ENCODE measurements around the gene GTF2A2. TPM values are rescaled to one million over a fixed set of nuclear protein-coding genes. Genes with fewer than 3 reads are reported as not detected.
"Not testable (repeated sequence)": the region's sequence is repeated elsewhere in the genome, so short reads cannot be mapped to it uniquely, and the experiment has no call there.

GTF2A2 gene
- total RNA-seq (10 to 100 TPM; 62.0 to 62.5 TPM), polyA plus RNA-seq (100 to 1,000 TPM in 2 of 3 donors, 10 to 100 TPM in 1; 97.2 to 136 (median 105) TPM), total RNA-seq (9.8 to 55.2 (median 27.8) reads per million in 6 experiments)

- ATAC-seq (peak; percentile 97 to 98), DNase-seq (peak; percentile 87 to 95 (median 90))
- Mint-ChIP-seq H3K36me3 (peaks cover 8 to 21% (median 10%) of the 10 kb centered on the region in 3 donors), H3K9me3 (no peaks in the 10 kb centered on the region), H3K4me1 (peaks cover 8 to 14% (median 11%) of the 10 kb centered on the region in 4 donors), H3K27ac (peak within 1 kb of the TSS in 2 of 10 donors; percentile 78 to 92), H3K27me3 (no peaks in the 10 kb centered on the region), H3K4me3 (peak within 1 kb of the TSS in 4 of 10 donors; percentile 22 to 63 (median 34))
- POLR2A ChIA-PET: interaction anchor here (0.6 to 2.5 kb wide), 7 partner anchors 13 to 888 kb away, joined by 3 to 26 read pairs (median 3); partner anchors contain the start of gene BNIP2
Observed at GRCh38 chr15:59656897-59657634, at the start of gene GTF2A2. TSS of gene GTF2A2 (minus strand) at chr15:59657515. CDS start at chr15:59652277, 5,238 bp downstream.

- Mint-ChIP-seq H3K36me3 (no peaks in the 10 kb centered on the region), H3K27ac (no peak overlapping the region), H3K4me1 (no peaks in the 10 kb centered on the region), H3K27me3 (peaks cover 0 to 5% (median 2%) of the 10 kb centered on the region in 5 donors), H3K9me3 (peaks cover 0 to 9% (median 0%) of the 10 kb centered on the region in 9 donors), H3K4me3 (no peak overlapping the region)
- DNase-seq: no peak
- POLR2A ChIA-PET: no interaction called here
- no peak for ATAC-seq
Observed at GRCh38 chr15:59703979-59704796, 46.9 kb upstream of the GTF2A2 start.

DNA sequence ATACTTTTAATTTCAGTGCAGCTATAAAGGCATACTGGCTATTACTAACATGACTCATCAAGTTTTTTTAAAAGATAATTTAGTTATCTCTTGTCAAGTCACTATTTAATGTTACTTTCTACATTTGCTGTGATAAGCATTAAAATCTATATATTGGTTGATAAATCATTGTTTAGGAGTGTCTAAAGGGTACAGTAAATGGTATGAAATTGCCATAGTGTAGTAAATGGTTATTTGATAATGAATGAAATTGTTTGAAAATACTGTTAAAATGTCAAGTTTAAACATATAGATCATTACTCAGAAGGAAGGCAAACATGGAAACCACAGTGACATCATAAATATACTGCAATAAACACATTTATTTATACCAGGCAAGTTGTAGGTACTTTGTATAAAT, 45.0 kb upstream of the GTF2A2 start:
- DNase-seq (no peak), ATAC-seq (no peak)
- H3K36me3 Mint-ChIP-seq: no peaks in the 10 kb centered on the region
- POLR2A ChIA-PET: no interaction called here
- no peak overlapping the region for H3K4me3 Mint-ChIP-seq
- H3K27ac Mint-ChIP-seq: no peak overlapping the region
- no peaks in the 10 kb centered on the region for H3K9me3 Mint-ChIP-seq
- no peaks in the 10 kb centered on the region for H3K4me1 Mint-ChIP-seq
- peaks cover 0 to 5% (median 2%) of the 10 kb centered on the region in 5 donors for H3K27me3 Mint-ChIP-seq

DNA sequence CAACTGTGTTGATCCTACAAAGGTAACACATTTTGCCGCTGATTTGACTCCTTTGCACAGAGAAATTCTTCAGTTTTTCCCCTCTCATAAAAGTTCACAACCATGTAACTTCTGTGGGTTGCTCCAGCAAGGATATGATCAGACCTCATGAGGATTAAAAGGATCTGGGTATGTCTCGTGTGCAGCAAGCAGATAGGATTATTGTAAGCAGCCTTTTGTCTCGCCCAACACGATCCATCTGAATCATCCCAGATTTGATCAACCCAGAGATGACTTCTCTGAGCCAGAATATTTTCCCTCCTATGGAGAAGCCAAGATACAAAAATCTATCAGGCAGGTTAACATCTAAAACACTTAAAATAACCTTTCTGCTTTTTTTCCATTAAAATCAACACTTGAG, 44.6 kb upstream of the GTF2A2 start:
- Mint-ChIP-seq H3K27ac (no peak overlapping the region), H3K4me3 (no peak overlapping the region), H3K4me1 (no peaks in the 10 kb centered on the region), H3K27me3 (peaks cover 0 to 5% (median 2%) of the 10 kb centered on the region in 5 donors), H3K9me3 (no peaks in the 10 kb centered on the region), H3K36me3 (no peaks in the 10 kb centered on the region)
- POLR2A ChIA-PET: no interaction called here
- ATAC-seq (no peak), DNase-seq (no peak)

DNA sequence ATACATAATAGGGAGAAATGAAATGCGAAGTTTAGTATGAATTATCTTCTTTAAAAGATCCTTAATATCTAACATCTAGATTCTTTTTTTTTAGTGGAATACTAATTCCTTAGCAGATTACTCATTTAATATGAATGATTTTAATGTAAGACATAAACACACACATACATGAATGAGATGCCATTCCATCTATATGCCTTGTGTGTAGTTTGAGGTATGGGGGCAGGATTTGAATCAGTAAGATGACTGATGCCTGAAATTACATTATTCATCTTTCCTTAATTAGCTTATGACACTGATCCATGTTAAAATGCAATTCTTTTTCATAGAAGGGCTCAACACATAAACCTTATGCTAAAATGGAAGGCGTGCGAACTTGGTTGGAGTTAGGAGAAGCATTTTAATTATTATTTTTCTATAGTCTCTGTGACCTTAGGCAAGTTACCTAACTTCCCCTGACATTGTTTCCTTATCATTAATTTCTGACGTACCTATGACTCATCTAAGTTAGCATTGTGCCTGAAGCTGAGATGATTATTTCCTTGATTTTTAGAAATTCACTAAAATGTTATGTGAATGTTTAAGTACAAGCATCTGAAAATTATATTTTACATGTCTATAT, 42.6 kb upstream of the GTF2A2 start:
- POLR2A ChIA-PET: interaction anchor here (0.6 kb wide), 1 partner anchor 10 kb away, joined by 3 read pairs; no protein-coding TSS in a partner anchor
- Mint-ChIP-seq H3K9me3 (no peaks in the 10 kb centered on the region), H3K27ac (no peak overlapping the region), H3K27me3 (peaks cover 0 to 3% (median 2%) of the 10 kb centered on the region in 5 donors), H3K4me1 (no peaks in the 10 kb centered on the region), H3K4me3 (no peak overlapping the region), H3K36me3 (no peaks in the 10 kb centered on the region)
- DNase-seq (no peak), ATAC-seq (no peak)

DNA sequence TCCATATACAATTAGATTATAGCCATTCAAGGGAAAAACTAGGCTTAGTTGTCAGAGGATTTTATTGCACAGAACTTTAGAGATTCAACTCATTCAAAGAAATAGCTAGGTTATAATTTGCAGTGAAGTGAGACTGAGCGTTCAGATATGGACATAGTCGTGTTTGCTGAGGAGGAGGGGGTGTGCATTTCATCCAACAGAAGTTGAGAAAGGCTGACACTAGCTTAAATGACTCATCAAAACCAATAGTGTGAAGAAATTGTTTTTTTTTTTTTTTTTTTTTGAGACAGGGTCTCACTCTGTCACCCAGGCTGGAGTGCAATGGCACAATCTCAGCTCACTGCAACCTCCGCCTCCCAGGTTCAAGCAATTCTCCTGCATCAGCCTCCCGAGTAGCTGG, 40.8 kb upstream of the GTF2A2 start:
- ATAC-seq, H3K36me3 Mint-ChIP-seq, H3K27me3 Mint-ChIP-seq, H3K27ac Mint-ChIP-seq, H3K4me3 Mint-ChIP-seq, DNase-seq, H3K9me3 Mint-ChIP-seq, H3K4me1 Mint-ChIP-seq, POLR2A ChIA-PET: not testable (repeated sequence)

- POLR2A ChIA-PET: no interaction called here
- Mint-ChIP-seq H3K4me3 (no peak overlapping the region), H3K27ac (no peak overlapping the region), H3K27me3 (peaks cover 0 to 2% (median 0%) of the 10 kb centered on the region in 5 donors), H3K9me3 (no peaks in the 10 kb centered on the region), H3K36me3 (no peaks in the 10 kb centered on the region), H3K4me1 (peaks cover 0 to under 1% (median 0%) of the 10 kb centered on the region in 4 donors)
- DNase-seq: no peak
- ATAC-seq: no peak
Observed at GRCh38 chr15:59696332-59696731, 39.0 kb upstream of the GTF2A2 start.

DNA sequence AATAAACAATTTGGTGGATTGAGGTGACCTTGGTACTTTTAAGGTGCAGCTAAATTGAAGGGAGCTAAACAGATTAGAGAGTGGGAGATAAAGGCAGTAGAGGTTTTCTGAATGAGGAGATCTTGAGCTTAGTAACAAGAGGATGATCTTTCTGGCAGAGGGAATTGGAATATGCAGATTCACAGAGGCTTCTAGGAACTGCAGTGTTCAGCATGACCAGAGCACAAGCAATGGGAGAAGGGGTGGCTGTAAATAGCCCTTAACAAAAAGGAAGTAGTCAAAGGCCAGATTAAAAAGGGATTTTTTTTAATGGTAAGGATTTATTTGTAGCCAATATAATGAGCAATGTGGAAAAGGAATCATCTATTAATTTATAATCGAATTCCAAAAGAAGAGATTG, 37.5 kb upstream of the GTF2A2 start:
- Mint-ChIP-seq H3K4me1 (peaks cover 1 to 11% (median 6%) of the 10 kb centered on the region in 4 donors), H3K9me3 (no peaks in the 10 kb centered on the region), H3K27me3 (peaks cover 0 to under 1% (median 0%) of the 10 kb centered on the region in 5 donors), H3K4me3 (no peak overlapping the region), H3K36me3 (no peaks in the 10 kb centered on the region), H3K27ac (no peak overlapping the region)
- DNase-seq (no peak), ATAC-seq (no peak)
- POLR2A ChIA-PET: no interaction called here

- Mint-ChIP-seq H3K36me3 (peaks cover 0 to 8% (median 2%) of the 10 kb centered on the region in 3 donors), H3K9me3 (no peaks in the 10 kb centered on the region), H3K27ac (peak overlapping the region; percentile 65 to 99 (median 82)), H3K4me3 (peak overlapping the region; percentile 2 to 81 (median 60)), H3K4me1 (peaks cover 8 to 34% (median 25%) of the 10 kb centered on the region in 4 donors), H3K27me3 (no peaks in the 10 kb centered on the region)
- POLR2A ChIA-PET: interaction anchor here (0.7 to 1.4 kb wide), 2 partner anchors 34 to 900 kb away, joined by 3 to 6 read pairs; partner anchors contain the start of gene GTF2A2
- DNase-seq (peak in 9 of 10 donors; percentile 25 to 69 (median 51)), ATAC-seq (no peak)
Observed at GRCh38 chr15:59691194-59691805, 34.0 kb upstream of the GTF2A2 start.

DNA sequence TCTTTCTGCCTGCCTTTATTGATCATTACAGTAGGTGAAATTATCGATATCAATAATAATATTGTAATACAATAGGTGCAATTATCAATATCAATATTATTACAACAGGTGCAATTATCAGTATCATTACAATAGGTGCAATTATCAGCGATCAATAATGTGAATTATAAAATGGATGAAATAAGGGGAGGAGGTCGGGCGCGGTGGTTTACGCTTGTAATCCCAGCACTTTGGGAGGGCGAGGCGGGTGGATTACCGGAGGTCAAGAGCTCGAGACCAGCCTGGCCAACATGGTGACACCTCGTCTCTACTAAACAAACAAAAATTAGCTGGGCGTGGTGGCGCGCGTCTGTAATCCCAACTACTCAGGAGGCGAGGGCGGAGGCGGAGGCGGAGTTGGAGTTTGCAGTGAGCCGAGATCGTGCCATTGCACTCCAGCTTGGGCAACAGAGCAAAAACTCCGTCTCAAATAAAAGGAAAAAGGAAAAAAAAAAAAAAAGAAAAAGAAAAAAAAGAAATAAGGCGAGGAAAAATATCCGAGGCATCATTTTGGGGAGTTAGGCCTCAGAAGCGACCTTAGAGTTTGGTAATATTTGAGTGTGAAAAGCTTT, 32.4 kb upstream of the GTF2A2 start:
- DNase-seq (peak; percentile 45 to 83 (median 61)), ATAC-seq (peak; percentile 26 to 40)
- Mint-ChIP-seq H3K36me3 (peaks cover 0 to 16% (median 2%) of the 10 kb centered on the region in 3 donors), H3K27me3 (no peaks in the 10 kb centered on the region), H3K4me3 (peak overlapping the region; percentile 81 to 98 (median 96)), H3K4me1 (peaks cover 13 to 49% (median 38%) of the 10 kb centered on the region in 4 donors), H3K9me3 (no peaks in the 10 kb centered on the region), H3K27ac (peak overlapping the region; percentile 86 to 100 (median 98))
- POLR2A ChIA-PET: interaction anchor here (0.6 to 3.1 kb wide), 11 partner anchors 10 to 901 kb away, joined by 3 to 26 read pairs (median 4); partner anchors contain the start of genes GTF2A2 and RNF111

DNA sequence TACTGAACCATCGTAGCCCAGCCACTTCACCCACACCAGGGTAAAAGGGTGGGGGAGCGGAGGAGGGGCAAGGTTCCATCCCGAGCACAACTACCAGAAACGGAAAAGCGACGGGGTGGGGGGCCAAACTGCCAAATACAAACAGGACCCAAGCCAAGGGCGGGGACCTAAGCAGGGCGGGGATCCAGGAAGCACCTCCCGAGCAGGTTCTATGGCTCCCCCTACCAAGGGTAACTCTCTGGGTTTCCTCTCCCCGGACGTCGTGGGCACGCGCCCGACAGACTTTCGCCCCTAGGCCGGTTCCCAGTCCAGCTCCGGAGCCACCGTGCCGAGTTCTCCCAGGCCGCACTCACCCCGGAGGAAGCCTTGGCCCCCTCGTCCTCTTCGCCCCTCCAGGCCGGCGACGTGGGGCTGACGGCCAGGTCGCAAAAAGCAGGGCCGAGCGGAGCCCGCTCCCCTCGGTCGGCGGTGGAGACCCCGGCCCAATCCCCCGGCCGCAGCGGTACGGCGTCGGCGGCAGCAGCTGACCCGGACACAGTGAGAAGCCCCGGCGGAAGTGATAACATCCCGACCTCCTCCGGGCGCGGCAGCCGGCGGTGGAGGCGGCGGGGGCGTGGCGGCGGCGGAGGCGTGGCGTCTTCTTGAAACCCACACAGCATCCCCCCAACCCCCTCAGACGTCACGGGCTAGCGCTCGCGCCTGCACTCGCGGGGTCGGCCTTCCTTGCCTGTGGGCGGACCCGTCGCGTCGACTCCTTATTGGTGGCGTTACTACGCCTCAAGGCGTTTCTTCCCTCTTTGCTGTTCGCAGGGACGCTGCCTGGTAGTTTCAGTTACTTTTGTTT, 31.7 kb upstream of the GTF2A2 start, which contains the start of gene BNIP2:
Gene BNIP2, minus strand, starts transcription at position 539 of the 844 bp plus-strand sequence. CDS start 6,863 bp downstream, outside the sequence.
- Mint-ChIP-seq H3K4me1 (peaks cover 13 to 56% (median 41%) of the 10 kb centered on the region in 4 donors), H3K27me3 (no peaks in the 10 kb centered on the region), H3K9me3 (no peaks in the 10 kb centered on the region), H3K27ac (peak within 1 kb of the TSS; percentile 86 to 100 (median 98)), H3K36me3 (peaks cover 0 to 18% (median 2%) of the 10 kb centered on the region in 3 donors), H3K4me3 (peak within 1 kb of the TSS; percentile 81 to 98 (median 96))
- peak; percentile 91 for ATAC-seq
- peak; percentile 97 to 100 (median 99) for DNase-seq
- POLR2A ChIA-PET: interaction anchor here (0.6 to 3.1 kb wide), 12 partner anchors 30 to 918 kb away, joined by 3 to 26 read pairs (median 4); partner anchors contain the start of genes GTF2A2, MINDY2 and RNF111
